HK-2 (cell line): ENCODE data around the gene DOLPP1.

Experiments used
- DNase-seq: peaks from one replicate; pipeline ENCODE4 v3.0.0-alpha.2; 2018; ENCODE audit not compliant: unreplicated experiment

The DOLPP1 gene

GRCh38 chr9:129064499-129064908 lies 16.4 kb upstream of the DOLPP1 start:
- DNase-seq = no peak

- DNase-seq = no peak
Measured at GRCh38 chr9:129068110-129068509, 12.8 kb upstream of the DOLPP1 start.

GRCh38 chr9:129068990-129069861 lies 11.7 kb upstream of the DOLPP1 start:
- DNase-seq = no peak

GRCh38 chr9:129069862-129070641 lies 10.9 kb upstream of the DOLPP1 start:
- no peak for DNase-seq

- no peak for DNase-seq
Measured at GRCh38 chr9:129070696-129071525, 10.0 kb upstream of the DOLPP1 start.

GRCh38 chr9:129071526-129072126 lies 9.3 kb upstream of the DOLPP1 start:
- no peak for DNase-seq

GRCh38 chr9:129072171-129072570 lies 8.7 kb upstream of the DOLPP1 start:
- no peak for DNase-seq

GRCh38 chr9:129073404-129073803 lies 7.5 kb upstream of the DOLPP1 start:
- DNase-seq = no peak

- DNase-seq = no peak
Measured at GRCh38 chr9:129074106-129074505, 6.8 kb upstream of the DOLPP1 start.

- no peak for DNase-seq
Measured at GRCh38 chr9:129075996-129076639, 4.8 kb upstream of the DOLPP1 start.

- DNase-seq = no peak
Measured at GRCh38 chr9:129076640-129077037, 4.3 kb upstream of the DOLPP1 start.

GRCh38 chr9:129077236-129077635 lies 3.7 kb upstream of the DOLPP1 start:
- no peak for DNase-seq

GRCh38 chr9:129078691-129079503 lies 2.0 kb upstream of the DOLPP1 start:
- no peak for DNase-seq

- DNase-seq = no peak
Measured at GRCh38 chr9:129079829-129080228, 1.1 kb upstream of the DOLPP1 start.

- no peak for DNase-seq
Measured at GRCh38 chr9:129080298-129080600, 662 bp upstream of the DOLPP1 start.

- DNase-seq = no peak
Measured at GRCh38 chr9:129081388-129081904, 535 bp downstream of the DOLPP1 start.

- no peak for DNase-seq
Measured at GRCh38 chr9:129084087-129084486, 3.2 kb downstream of the DOLPP1 start.

- no peak for DNase-seq
Measured at GRCh38 chr9:129089246-129089645, 8.3 kb downstream of the DOLPP1 start.

- DNase-seq = no peak
Measured at GRCh38 chr9:129093602-129094386, 12.9 kb downstream of the DOLPP1 start.
